ENCODE data around the gene LAMA2.

LAMA2 gene

DNA sequence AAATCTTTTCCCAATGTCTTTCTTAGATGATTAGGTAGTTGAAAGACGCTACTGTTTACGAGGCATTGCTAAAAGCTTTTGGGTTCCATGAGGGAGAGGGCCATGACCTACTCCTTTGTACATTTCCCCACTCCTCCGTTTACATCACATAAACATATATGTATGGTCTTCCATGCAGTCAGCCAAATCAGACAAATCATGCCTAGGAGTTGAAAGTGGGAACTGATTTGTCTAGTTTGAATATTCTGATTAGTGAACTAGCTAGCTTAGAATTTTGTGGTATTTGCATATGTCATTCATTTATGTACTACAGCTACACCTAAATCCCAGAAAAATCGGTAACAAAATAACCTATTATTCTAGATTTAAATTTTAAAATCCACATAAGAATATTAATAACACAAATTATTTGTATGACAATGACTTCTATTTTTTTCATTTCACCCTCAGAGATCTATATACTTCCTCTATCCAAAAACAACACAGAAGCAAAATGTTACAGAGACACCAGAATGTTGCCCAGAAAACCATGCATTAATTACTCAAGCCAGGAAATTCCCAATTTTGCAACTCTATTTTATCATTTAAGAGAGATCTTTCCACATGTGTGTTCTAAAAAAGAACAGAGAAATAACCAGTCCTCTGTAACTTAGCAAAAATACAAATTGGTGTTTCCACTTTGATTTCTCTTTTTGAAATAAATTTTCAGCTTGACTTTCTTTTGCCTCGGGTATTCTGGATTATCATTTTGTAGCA is 231.9 kb downstream of the LAMA2 start:
- Histone ChIP-seq H3K27ac (peak overlapping the region; percentile 76; the same call in 1 of the 2 replicates), H3K36me3 (ENCODE audit: insufficient read depth, low read length) (no peaks in the 10 kb centered on the region), H3K9ac (ENCODE audit: insufficient read length) (no peak overlapping the region), H3K9me3 (ENCODE audit: low read depth, low read length) (no peaks in the 10 kb centered on the region), H3K4me3 (peak overlapping the region; percentile 57)
- no peak for TF ChIP-seq EZH2 (IDR thresholded peaks at IDR 0.05)
- no peak for TF ChIP-seq POLR2AphosphoS5 (IDR thresholded peaks at IDR 0.05; ENCODE audit: borderline replicate concordance, low read depth, low read length)
- no peak for TF ChIP-seq FOXP2 (optimal IDR thresholded peaks at IDR 0.05; ENCODE audit: control extremely low read depth, extremely low read length, insufficient read depth)
- DNase-seq (ENCODE audit: low read depth, low spot score), result peak; percentile 70

- no peak for DNase-seq (ENCODE audit: low read depth, low spot score)
- Histone ChIP-seq H3K27ac (peak overlapping the region; percentile 76; the same call in 1 of the 2 replicates), H3K4me3 (peak overlapping the region; percentile 57)
Measured at GRCh38 chr6:129115471-129115870, 232.5 kb downstream of the LAMA2 start.

GRCh38 chr6:129117355-129117754 is 234.4 kb downstream of the LAMA2 start:
- DNase-seq (ENCODE audit: low read depth, low spot score), result no peak
- H3K27ac ChIP-seq, result no peak overlapping the region
- H3K9ac ChIP-seq (ENCODE audit: insufficient read length), result no peak overlapping the region
- TF ChIP-seq EZH2 (IDR thresholded peaks at IDR 0.05) (no peak), POLR2AphosphoS5 (IDR thresholded peaks at IDR 0.05; ENCODE audit: borderline replicate concordance, low read depth, low read length) (no peak), FOXP2 (optimal IDR thresholded peaks at IDR 0.05; ENCODE audit: control extremely low read depth, extremely low read length, insufficient read depth) (no peak)
- H3K36me3 ChIP-seq (ENCODE audit: insufficient read depth, low read length), result no peaks in the 10 kb centered on the region
- no peak overlapping the region for H3K4me3 ChIP-seq
- H3K9me3 ChIP-seq (ENCODE audit: low read depth, low read length), result no peaks in the 10 kb centered on the region

More at GRCh38 chr6:129115471-129115870, 232.5 kb downstream of the LAMA2 start:
- Histone ChIP-seq H3K9me3 (ENCODE audit: low read depth, low read length) (no peaks in the 10 kb centered on the region), H3K9ac (ENCODE audit: insufficient read length) (no peak overlapping the region), H3K36me3 (ENCODE audit: insufficient read depth, low read length) (no peaks in the 10 kb centered on the region)
- no peak for TF ChIP-seq POLR2AphosphoS5 (IDR thresholded peaks at IDR 0.05; ENCODE audit: borderline replicate concordance, low read depth, low read length)
- no peak for TF ChIP-seq EZH2 (IDR thresholded peaks at IDR 0.05)
- no peak for TF ChIP-seq FOXP2 (optimal IDR thresholded peaks at IDR 0.05; ENCODE audit: control extremely low read depth, extremely low read length, insufficient read depth)

DNA sequence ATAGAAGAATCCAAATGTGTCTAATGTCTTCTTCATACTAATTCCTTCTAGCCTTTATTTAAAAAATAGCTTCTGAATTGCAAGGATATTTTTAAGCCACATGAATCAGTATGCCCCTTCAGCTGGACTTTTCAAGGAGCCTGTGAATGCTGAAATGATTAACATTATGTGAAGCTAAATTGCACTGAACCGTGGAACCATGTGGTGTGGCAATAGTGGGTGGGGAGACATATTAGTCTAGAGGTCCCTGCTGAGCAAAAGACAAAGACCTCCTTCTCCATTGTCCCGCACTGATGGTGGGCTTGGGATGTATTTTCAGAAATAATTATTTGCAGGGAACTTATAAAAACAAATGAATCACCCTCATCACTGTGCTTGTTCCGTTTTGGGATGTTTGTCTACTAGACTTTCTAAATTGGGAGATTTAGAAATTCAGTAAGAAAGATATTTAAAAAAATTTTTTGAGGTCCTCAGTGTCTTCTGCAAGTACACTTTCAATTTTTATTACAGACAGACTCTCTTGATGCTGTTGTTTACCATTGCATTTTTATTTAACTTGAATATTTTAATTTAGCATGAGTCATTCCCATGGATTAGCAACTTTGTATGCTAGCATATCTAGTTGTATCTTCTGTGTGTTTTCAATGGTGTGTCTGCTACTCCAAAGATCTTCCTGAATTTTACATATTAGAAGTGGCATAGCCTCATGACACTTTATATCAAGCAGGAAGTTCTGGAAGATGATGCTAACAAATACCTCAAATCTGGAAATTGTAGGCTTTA is 238.1 kb downstream of the LAMA2 start:
- no peak for DNase-seq (ENCODE audit: low read depth, low spot score)
- no peaks in the 10 kb centered on the region for H3K9me3 ChIP-seq (ENCODE audit: low read depth, low read length)
- no peaks in the 10 kb centered on the region for H3K36me3 ChIP-seq (ENCODE audit: insufficient read depth, low read length)
- no peak for TF ChIP-seq POLR2AphosphoS5 (IDR thresholded peaks at IDR 0.05; ENCODE audit: borderline replicate concordance, low read depth, low read length)
- TF ChIP-seq FOXP2 (optimal IDR thresholded peaks at IDR 0.05; ENCODE audit: control extremely low read depth, extremely low read length, insufficient read depth), result no peak
- no peak for TF ChIP-seq EZH2 (IDR thresholded peaks at IDR 0.05)
- H3K4me3 ChIP-seq, result no peak overlapping the region
- H3K27ac ChIP-seq, result no peak overlapping the region
- no peak overlapping the region for H3K9ac ChIP-seq (ENCODE audit: insufficient read length)

DNA sequence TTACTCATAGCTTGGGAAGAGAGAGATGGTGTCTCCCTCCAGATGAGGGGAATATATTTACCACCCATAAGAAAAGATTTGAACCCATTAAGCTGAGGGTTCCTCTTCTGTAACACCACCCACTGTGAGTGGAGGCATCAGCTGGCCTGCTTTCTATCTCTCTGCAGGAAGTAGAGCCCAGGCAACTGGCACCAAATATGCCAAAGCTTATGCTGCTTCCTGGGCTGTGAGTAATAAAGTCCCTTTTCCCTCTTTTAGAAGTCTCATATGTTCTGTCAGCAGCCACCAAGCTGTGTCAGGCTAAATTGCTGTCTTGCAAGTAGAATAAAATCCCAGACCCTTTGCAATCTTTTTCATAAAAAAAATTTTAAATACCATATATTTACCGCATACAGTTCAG is 241.4 kb downstream of the LAMA2 start:
- no peak for TF ChIP-seq FOXP2 (optimal IDR thresholded peaks at IDR 0.05; ENCODE audit: control extremely low read depth, extremely low read length, insufficient read depth)
- TF ChIP-seq EZH2 (IDR thresholded peaks at IDR 0.05), result no peak
- no peak for TF ChIP-seq POLR2AphosphoS5 (IDR thresholded peaks at IDR 0.05; ENCODE audit: borderline replicate concordance, low read depth, low read length)
- Histone ChIP-seq H3K27ac (no peak overlapping the region), H3K4me3 (no peak overlapping the region), H3K9me3 (ENCODE audit: low read depth, low read length) (no peaks in the 10 kb centered on the region), H3K36me3 (ENCODE audit: insufficient read depth, low read length) (no peaks in the 10 kb centered on the region), H3K9ac (ENCODE audit: insufficient read length) (no peak overlapping the region)
- no peak for DNase-seq (ENCODE audit: low read depth, low spot score)

DNA sequence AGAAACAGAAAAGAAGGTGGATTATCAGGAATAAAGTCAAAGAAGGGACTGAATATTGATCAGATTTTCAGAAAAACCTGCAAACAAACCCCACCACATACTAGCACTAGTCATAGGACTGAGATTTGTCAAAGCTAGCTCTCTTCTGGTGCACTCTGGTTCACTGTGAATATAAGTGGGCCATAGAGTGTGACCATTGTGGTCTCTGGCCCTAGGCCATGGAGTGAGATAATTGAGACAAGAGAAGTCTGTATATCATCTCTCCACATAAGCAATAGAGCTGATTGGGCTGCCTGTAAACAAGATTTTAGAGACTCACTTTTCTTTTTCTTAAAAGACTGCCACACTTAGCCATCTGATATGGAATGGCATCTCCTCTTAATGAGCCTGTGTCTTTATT is 247.2 kb downstream of the LAMA2 start:
- Histone ChIP-seq H3K9ac (ENCODE audit: insufficient read length) (no peak overlapping the region), H3K27ac (no peak overlapping the region), H3K4me3 (no peak overlapping the region), H3K9me3 (ENCODE audit: low read depth, low read length) (no peaks in the 10 kb centered on the region), H3K36me3 (ENCODE audit: insufficient read depth, low read length) (no peaks in the 10 kb centered on the region)
- no peak for DNase-seq (ENCODE audit: low read depth, low spot score)
- TF ChIP-seq FOXP2 (optimal IDR thresholded peaks at IDR 0.05; ENCODE audit: control extremely low read depth, extremely low read length, insufficient read depth) (no peak), EZH2 (IDR thresholded peaks at IDR 0.05) (no peak), POLR2AphosphoS5 (IDR thresholded peaks at IDR 0.05; ENCODE audit: borderline replicate concordance, low read depth, low read length) (no peak)

DNA sequence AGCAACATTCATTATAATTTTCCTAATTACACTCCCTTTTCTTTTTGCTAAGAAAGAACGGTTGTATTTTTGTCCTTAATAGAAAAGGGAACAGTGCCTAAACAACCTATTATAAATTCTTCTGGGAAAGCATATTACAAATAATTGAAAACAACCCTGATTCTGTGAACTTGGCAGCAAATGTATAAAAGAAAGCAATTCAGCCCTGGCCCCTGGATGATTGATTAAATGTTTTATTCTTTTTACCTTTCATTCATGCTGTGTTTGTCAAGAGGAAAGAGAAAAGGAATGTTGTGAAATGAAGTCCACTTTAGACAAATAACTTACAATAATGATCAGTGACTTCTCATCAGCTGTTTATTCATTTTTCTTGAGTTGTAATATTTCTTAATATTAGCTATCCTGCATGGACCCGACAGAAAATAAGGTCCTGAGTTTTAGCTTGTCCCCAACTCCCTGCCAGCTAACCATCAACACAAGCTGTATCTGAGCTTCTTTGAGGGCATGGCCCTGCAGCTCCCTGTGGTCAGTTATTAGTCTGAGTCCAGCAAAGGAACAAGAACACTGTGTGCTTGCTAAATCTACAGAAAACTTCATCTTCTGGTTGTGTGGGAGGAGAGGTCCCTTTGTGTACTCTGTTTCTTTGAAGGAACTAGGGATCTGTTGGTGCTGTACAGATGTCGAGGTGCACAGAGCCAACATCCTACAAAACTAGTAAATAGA is 248.2 kb downstream of the LAMA2 start:
- H3K9me3 ChIP-seq (ENCODE audit: low read depth, low read length), result no peaks in the 10 kb centered on the region
- no peak overlapping the region for H3K27ac ChIP-seq
- no peak for DNase-seq (ENCODE audit: low read depth, low spot score)
- TF ChIP-seq POLR2AphosphoS5 (IDR thresholded peaks at IDR 0.05; ENCODE audit: borderline replicate concordance, low read depth, low read length) (no peak), EZH2 (IDR thresholded peaks at IDR 0.05) (no peak), FOXP2 (optimal IDR thresholded peaks at IDR 0.05; ENCODE audit: control extremely low read depth, extremely low read length, insufficient read depth) (no peak)
- H3K4me3 ChIP-seq, result no peak overlapping the region
- no peak overlapping the region for H3K9ac ChIP-seq (ENCODE audit: insufficient read length)
- no peaks in the 10 kb centered on the region for H3K36me3 ChIP-seq (ENCODE audit: insufficient read depth, low read length)

GRCh38 chr6:129133770-129134192 is 250.8 kb downstream of the LAMA2 start:
- Histone ChIP-seq H3K36me3 (ENCODE audit: insufficient read depth, low read length) (no peaks in the 10 kb centered on the region), H3K9ac (ENCODE audit: insufficient read length) (no peak overlapping the region), H3K9me3 (ENCODE audit: low read depth, low read length) (no peaks in the 10 kb centered on the region), H3K4me3 (no peak overlapping the region), H3K27ac (no peak overlapping the region)
- no peak for TF ChIP-seq POLR2AphosphoS5 (IDR thresholded peaks at IDR 0.05; ENCODE audit: borderline replicate concordance, low read depth, low read length)
- no peak for TF ChIP-seq EZH2 (IDR thresholded peaks at IDR 0.05)
- TF ChIP-seq FOXP2 (optimal IDR thresholded peaks at IDR 0.05; ENCODE audit: control extremely low read depth, extremely low read length, insufficient read depth), result no peak
- no peak for DNase-seq (ENCODE audit: low read depth, low spot score)

All from SK-N-MC (cell line).